Measurements from ENCODE around the gene UBE2V1.
A peak's percentile ranks its signal among the peaks of the same experiment; 100 is the strongest.
"Not testable (repeated sequence)": the region's sequence is repeated elsewhere in the genome, so short reads cannot be mapped to it uniquely, and the experiment has no call there.

The UBE2V1 gene

DNA sequence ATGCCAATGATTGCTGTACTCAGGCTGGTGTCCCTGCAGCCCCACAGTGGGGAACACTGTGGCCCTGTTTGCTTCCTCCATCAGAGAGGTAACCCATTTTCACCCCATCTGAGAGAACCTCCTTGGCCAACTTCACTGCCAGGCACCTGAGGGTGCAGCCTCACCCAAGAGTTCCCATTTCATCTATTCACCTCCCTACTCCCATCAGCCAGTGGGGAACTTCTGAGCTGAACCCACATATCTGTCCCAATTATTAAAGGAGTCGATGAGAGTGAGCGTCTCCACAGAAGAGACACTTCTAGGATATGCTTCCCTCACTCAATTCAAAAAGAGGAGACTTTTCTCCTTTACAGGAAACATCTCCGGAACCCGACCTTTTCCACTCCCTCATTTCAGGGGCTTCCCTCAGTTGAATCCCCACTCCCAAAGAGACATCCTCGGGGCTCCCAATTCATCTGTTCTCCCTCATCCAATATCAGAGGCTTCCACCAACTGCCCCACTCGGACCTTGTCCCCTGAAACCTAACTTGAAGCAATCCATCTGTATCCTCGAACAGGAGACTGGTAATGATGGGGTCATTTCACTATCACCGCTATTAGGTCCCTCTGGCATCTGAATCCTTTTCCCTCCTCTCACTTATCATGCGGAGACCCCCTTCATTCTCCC is 988 bp downstream of the UBE2V1 start:
- Mint-ChIP-seq H3K4me3 (peak overlapping the region; percentile 100), H3K36me3 (peaks cover 13% of the 10 kb centered on the region), H3K9me3 (no peaks in the 10 kb centered on the region), H3K27me3 (no peaks in the 10 kb centered on the region), H3K27ac (peak overlapping the region; percentile 95), H3K4me1 (peaks cover 92% of the 10 kb centered on the region)
- ATAC-seq = no peak

DNA sequence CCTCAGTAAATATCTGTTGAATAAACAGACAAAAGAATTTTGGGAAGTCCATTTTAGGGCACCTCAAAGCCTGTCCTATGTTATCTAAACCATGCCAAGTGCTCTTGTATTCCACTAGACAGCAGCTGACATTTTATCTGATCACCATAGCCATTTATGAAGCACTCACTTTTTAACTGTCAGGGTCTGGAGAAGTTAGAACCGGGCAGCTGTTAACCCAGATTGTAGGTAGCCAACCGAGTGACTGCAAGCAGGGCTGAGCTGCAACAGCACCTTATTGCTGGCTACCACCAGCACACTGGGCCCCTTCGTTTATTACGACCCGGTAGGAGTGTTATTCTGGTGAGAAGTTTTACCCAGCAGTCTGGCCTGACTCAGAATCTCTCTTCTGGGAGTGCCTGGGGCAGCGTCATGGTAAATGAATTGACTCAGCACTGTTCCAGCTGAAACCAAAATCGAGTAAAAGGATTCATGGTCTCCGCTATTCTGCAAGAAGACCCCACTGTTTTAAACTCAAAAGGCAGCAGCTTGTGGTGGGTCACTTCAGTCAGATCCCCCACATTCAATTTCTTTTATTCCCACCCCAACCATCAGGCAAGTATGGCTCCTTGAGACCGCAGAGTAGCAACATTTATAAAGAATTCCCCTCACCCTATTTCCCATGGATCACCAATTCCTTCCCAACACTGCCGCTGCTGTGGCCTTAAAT is 1.7 kb downstream of the UBE2V1 start:
- H3K36me3 Mint-ChIP-seq = peaks cover 13% of the 10 kb centered on the region
- no peak for ATAC-seq

DNA sequence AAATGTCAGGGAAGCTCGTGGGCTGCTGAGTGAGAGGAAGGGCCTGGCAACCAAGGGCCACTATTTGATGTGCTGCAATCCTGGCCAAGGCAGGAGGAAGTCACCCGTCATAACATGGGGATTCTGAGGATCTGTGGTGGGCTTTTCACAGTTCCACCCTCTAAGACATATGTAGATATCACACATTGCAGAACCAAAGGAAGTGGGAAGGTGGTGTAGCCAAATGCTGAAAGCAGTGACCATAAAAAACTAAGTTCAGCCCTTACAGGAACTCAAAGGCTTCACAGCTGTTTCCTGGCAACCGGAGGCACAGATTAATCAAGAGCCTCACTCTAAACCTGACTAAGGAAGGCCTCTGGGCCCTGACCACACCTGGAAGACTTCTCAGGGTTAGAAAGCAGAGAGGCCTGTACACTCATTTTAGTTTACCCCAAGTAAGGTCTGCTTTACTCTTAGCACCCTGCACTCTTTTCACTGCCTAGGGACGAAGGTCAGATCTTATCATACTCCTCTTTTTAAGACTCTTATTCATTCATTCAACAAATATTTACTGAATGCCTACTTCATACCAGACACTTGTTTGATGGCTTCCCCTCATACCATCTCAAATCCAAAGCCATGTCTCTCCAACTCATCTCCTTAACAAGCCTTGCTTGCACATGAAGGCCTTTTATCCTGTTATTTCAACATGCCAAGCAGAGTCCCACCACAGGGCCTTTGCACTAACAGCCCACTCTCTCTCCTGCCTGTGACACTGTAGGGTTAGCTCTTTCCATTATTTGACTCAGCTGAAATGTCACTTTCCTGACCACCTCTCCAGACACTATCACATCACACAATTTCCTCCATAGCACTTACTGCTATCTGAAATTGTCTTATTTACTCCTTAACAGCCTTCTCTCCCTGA is 2.6 kb downstream of the UBE2V1 start:
- peaks cover 13% of the 10 kb centered on the region for H3K36me3 Mint-ChIP-seq
- H3K27me3 Mint-ChIP-seq = no peaks in the 10 kb centered on the region
- peaks cover 96% of the 10 kb centered on the region for H3K4me1 Mint-ChIP-seq
- H3K9me3 Mint-ChIP-seq = no peaks in the 10 kb centered on the region
- peak; percentile 50 for ATAC-seq
- H3K27ac Mint-ChIP-seq = peak overlapping the region; percentile 95
- H3K4me3 Mint-ChIP-seq = peak overlapping the region; percentile 100

More for the DNA sequence above, 1.7 kb downstream of the UBE2V1 start:
- Mint-ChIP-seq H3K4me1 (peaks cover 96% of the 10 kb centered on the region), H3K4me3 (peak overlapping the region; percentile 100), H3K27me3 (no peaks in the 10 kb centered on the region), H3K27ac (peak overlapping the region; percentile 95), H3K9me3 (no peaks in the 10 kb centered on the region)

DNA sequence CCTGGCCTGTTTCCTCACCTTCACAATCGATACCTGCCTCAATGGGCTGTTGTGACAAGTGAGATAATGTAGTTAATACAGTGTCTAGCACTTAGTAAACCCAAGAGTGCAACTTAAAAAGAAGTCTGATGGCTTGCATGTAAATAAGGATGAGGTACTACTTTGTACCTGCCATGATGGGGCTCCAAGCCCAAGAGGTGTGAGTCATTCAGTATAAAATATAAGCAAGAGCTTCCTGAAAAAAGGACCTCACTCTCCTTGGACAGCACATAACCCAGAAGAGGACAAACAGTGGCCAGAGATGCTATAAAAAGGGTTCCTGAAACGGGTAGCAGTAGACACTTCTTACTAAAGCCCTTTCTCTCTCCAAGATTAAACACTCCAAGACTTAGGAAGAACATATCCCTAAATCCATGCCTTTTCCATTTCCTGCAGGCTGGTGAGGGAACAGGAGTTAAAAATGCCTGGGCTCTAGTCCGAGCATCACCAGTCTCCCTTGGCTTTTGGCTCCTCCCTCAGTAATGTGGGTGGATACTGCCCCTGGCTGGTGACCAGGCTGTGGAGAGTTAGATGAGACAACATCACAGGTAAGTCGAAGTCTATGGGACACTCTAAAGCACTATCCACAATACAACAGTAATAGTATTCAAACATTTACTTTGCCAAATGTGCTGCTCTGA is 4.3 kb downstream of the UBE2V1 start:
- H3K4me1 Mint-ChIP-seq = peaks cover 82% of the 10 kb centered on the region
- no peaks in the 10 kb centered on the region for H3K27me3 Mint-ChIP-seq
- H3K36me3 Mint-ChIP-seq = peaks cover 13% of the 10 kb centered on the region
- H3K4me3 Mint-ChIP-seq = no peak overlapping the region
- no peak for ATAC-seq
- peak overlapping the region; percentile 95 for H3K27ac Mint-ChIP-seq
- no peaks in the 10 kb centered on the region for H3K9me3 Mint-ChIP-seq

DNA sequence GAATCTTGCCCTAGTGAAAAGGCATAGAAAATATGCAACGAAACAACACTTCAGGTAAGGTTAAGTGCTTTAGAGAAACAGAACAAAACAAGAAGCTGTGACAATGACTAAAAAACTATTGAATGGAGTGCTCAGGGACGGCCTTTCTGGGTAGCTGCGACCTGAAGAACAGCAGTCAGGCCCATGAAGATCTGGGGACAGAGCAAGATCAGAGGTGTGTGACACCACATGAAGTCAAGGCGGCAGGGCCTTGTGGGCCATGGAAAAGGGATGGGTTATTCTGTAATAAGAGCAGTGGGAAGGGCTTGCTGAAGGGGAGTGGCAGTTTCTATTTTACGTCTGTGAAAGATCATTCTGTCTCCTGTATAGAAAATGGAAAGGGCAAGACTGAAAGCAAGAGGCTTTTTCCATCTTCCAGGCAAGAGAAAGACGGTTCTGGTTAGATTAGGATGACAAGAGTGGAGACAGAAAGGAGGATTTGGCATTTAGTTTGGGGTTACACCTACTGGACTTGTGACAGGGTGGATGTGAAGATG is 5.1 kb downstream of the UBE2V1 start:
- Mint-ChIP-seq H3K27ac (peak overlapping the region; percentile 95), H3K4me3 (no peak overlapping the region), H3K4me1 (peaks cover 82% of the 10 kb centered on the region), H3K36me3 (peaks cover 16% of the 10 kb centered on the region), H3K9me3 (peaks cover under 1% of the 10 kb centered on the region), H3K27me3 (no peaks in the 10 kb centered on the region)
- ATAC-seq = no peak

DNA sequence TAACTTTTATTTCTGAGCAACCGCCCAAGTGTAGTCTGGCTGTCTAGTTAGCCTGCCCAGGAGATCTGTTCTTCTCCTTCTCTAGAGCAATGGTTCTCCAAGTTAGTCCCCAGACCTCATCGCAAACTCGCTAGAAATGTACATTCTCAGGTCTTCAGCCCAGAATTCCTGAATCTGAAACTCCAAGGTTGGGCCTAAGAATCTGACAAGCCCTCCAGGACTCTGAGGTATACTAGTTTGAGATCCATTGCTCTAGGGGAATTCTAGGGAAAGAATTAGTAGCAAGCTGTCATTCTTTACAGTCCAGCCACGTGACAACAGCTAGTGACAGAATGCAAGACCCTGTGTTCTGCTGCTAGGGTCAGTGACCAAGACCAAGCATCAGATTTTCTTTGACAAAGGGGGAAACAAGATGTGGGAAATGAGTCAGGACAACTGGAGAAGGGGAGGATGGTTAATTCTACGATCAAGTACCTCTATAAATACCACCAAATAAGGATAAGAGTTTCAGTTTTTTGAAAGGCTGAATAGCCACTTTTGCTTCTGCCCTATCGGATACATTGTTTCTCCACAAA is 5.8 kb downstream of the UBE2V1 start:
- Mint-ChIP-seq H3K36me3 (peaks cover 17% of the 10 kb centered on the region), H3K4me1 (peaks cover 84% of the 10 kb centered on the region), H3K4me3 (no peak overlapping the region), H3K27ac (peak overlapping the region; percentile 95), H3K9me3 (peaks cover 2% of the 10 kb centered on the region), H3K27me3 (no peaks in the 10 kb centered on the region)
- no peak for ATAC-seq

DNA sequence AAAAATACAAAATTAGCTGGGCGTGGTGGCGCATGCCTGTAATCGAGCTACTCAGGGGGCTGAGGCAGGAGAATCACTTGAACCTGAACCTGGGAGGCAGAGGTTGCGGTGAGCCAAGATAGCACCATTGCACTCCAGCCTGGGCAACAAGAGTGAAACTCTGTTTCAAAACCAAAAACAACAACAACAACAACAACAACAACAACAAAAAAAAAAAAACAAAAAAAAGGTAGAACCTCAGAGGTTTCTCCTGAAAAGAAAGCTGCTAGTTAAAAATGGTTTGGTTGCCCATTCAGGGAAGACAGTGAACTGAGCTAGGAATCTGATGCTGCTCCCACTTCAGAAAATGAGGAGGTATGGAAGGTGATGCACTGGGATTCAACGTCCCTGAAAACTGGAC is 6.3 kb downstream of the UBE2V1 start:
- H3K27me3 Mint-ChIP-seq, H3K9me3 Mint-ChIP-seq, H3K27ac Mint-ChIP-seq, ATAC-seq, H3K4me3 Mint-ChIP-seq: not testable (repeated sequence)
- Mint-ChIP-seq H3K4me1 (peaks cover 84% of the 10 kb centered on the region), H3K36me3 (peaks cover 16% of the 10 kb centered on the region)

DNA sequence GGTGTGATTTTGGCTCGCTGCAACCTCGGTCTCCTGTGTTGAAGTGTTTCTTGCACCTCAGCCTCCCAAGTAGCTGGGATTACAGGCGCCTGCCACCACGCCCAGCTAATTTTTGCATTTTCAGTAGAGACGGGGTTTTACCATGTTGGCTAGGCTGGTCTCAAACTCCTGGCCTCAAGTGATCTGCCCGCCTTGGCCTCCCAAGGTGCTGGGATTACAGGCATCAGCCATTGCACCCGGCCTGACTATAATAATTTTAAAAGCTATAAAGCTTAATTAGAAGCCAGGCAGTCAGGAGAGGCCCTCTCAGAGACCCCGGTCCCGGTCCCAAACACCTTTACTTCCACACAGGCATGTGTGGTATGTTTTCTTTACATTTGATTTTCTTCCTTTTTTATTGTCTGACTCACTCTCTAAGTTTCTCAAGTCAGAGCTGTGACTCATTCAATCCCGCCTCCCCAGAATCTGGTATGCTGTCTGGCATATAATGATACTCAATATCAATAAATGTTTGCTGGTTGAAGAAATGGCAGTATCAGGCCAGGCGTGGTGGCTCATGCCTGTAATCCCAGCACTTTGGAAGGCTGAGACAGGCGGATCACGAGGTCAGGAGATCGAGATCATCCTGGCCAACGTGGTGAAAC is 9.4 kb downstream of the UBE2V1 start:
- H3K4me3 Mint-ChIP-seq, H3K27me3 Mint-ChIP-seq, ATAC-seq, H3K9me3 Mint-ChIP-seq: not testable (repeated sequence)
- H3K4me1 Mint-ChIP-seq = peaks cover 70% of the 10 kb centered on the region
- peaks cover 16% of the 10 kb centered on the region for H3K36me3 Mint-ChIP-seq
- H3K27ac Mint-ChIP-seq = peak overlapping the region; percentile 31

DNA sequence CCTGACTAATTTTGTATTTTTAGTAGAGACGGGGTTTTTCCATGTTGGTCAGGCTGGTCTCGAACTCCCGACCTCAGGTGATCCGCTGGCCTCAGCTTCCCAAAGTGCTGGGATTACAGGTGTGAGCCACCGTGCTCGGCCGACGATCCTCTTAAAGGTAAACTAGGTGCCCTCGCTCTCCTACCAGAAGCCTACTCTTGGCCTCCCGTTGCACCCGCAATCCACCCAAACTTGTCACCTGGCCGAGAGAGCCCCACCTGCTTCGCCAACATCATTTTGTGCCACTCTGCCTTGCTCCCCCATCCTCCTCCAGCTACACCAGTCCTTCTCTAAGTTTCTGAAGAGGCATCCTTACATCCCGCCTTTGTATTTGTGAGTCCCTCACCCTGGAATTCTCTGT is 10.4 kb downstream of the UBE2V1 start:
- H3K9me3 Mint-ChIP-seq, H3K4me3 Mint-ChIP-seq, ATAC-seq, H3K27me3 Mint-ChIP-seq: not testable (repeated sequence)
- peaks cover 70% of the 10 kb centered on the region for H3K4me1 Mint-ChIP-seq
- peaks cover 18% of the 10 kb centered on the region for H3K36me3 Mint-ChIP-seq
- H3K27ac Mint-ChIP-seq = peak overlapping the region; percentile 31

DNA sequence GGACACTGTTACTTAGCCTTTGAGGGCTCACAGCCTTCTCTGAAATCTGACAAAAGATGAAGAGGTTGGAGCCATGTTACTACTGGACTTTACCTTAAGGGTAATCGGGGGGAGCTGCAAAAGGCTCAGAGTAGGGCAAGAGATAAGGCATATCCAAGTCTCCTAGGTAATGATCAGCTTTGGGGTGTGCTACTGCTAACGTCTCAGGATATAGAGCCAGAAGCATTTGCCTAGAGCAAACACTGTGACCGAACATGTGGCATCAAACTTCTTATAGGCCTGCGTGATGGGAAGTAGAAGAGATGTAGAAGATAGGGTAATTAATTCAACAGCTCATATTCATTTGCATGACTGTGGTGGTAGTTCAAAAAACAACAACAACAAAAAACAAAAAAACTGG is 11.1 kb downstream of the UBE2V1 start:
- Mint-ChIP-seq H3K4me3 (no peak overlapping the region), H3K27me3 (no peaks in the 10 kb centered on the region), H3K36me3 (peaks cover 21% of the 10 kb centered on the region), H3K4me1 (peaks cover 64% of the 10 kb centered on the region), H3K9me3 (peaks cover 2% of the 10 kb centered on the region), H3K27ac (peak overlapping the region; percentile 31)
- no peak for ATAC-seq

DNA sequence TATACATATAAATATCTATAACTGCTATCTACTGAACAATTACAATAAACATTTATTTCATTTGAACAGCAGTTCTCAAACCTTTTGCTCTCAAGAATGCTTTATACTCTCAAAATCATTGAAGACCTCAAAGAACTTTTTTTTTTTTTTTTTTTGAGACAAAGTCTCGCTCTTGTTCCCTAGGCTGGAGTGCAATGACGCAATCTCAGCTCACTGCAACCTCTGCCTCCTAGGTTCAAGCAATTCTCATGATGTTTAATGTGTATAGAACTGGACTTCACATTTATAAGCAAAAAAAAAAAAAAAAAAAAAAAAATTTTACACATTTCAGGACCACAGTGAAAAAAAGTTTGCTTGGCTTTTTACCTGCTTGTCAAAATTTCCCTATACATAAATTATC is 11.7 kb downstream of the UBE2V1 start:
- Mint-ChIP-seq H3K27me3 (no peaks in the 10 kb centered on the region), H3K9me3 (peaks cover 2% of the 10 kb centered on the region), H3K27ac (peak overlapping the region; percentile 31), H3K4me1 (peaks cover 62% of the 10 kb centered on the region), H3K36me3 (peaks cover 26% of the 10 kb centered on the region), H3K4me3 (no peak overlapping the region)
- no peak for ATAC-seq

DNA sequence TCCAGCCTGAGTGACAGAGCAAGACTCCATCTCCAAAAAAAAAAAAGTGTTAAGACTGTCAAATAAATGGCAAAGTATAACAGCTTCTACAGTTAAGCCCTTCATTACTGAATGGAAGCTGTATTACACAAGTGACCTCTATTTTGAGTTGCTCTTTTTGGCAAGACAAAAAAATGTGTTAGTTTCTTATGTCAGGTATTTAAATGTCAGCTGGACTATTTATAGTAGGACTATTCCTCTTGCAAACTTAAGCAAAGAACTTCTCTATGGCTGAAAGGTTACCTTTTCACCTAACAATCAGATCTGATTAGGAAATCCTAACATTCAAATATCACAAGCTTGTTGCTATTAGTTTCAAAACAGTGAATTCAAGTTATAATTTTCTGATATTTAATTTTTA is 12.4 kb downstream of the UBE2V1 start:
- Mint-ChIP-seq H3K27ac (peak overlapping the region; percentile 40), H3K4me1 (peaks cover 55% of the 10 kb centered on the region), H3K4me3 (peak overlapping the region; percentile 9), H3K36me3 (peaks cover 26% of the 10 kb centered on the region), H3K9me3 (peaks cover 2% of the 10 kb centered on the region), H3K27me3 (no peaks in the 10 kb centered on the region)
- peak; percentile 12 for ATAC-seq

DNA sequence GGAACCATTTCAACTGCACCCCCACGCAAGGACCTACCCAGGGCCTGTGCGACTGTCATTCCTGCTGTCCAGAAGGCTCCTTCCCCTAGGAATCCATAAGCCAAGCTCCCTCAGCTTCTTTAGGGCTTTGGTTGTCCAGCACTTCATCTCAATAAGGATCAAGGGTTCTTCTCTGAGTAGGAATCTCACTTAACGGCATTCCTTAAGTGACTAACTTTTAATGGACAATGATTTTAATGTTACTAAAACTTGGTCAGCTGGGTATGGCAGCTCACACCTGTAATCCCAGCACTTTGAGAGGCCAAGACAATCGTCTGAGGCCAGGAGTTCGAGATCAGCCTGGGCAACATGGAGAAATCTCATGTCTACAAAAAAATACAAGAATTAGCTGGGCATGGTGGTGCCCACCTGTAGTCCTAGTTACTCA is 13.4 kb downstream of the UBE2V1 start:
- Mint-ChIP-seq H3K4me1 (peaks cover 55% of the 10 kb centered on the region), H3K36me3 (peaks cover 32% of the 10 kb centered on the region), H3K4me3 (no peak overlapping the region), H3K27ac (no peak overlapping the region), H3K9me3 (peaks cover 2% of the 10 kb centered on the region), H3K27me3 (no peaks in the 10 kb centered on the region)
- no peak for ATAC-seq

DNA sequence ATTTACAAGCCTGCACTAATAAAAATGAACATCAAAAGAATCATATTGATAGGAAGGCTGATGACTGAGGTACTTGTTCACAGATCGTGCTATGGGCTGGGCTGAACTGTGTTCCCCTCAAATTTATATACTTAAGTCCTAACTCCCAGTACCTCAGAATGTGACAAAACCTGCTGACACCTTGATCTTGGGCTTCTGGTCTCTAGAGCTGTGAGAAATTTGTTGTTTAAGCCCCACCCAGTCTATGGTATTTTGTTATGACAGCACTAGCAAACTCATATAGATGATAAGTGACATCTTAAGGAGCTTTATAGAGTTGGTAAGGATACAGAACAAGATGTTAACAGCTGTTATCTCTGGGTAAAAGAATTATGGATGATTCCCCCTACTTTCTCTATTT is 13.8 kb downstream of the UBE2V1 start:
- H3K9me3 Mint-ChIP-seq = peaks cover 2% of the 10 kb centered on the region
- H3K4me1 Mint-ChIP-seq = peaks cover 55% of the 10 kb centered on the region
- no peak overlapping the region for H3K27ac Mint-ChIP-seq
- no peak overlapping the region for H3K4me3 Mint-ChIP-seq
- ATAC-seq = no peak
- H3K27me3 Mint-ChIP-seq = no peaks in the 10 kb centered on the region
- peaks cover 35% of the 10 kb centered on the region for H3K36me3 Mint-ChIP-seq
